ENCODE results near the gene SEMA7A.

Gene SEMA7A

GRCh38 chr15:74365598-74366445, 67.9 kb downstream of the SEMA7A start:
- TF ChIP-seq GATA3 (IDR thresholded peaks at IDR 0.05; ENCODE audit: low read depth, low read length) (no peak), GATA2 (IDR thresholded peaks at IDR 0.05; ENCODE audit: low read depth, low read length) (no peak)

GRCh38 chr15:74364936-74365597, 68.7 kb downstream of the SEMA7A start:
- TF ChIP-seq GATA2 (IDR thresholded peaks at IDR 0.05; ENCODE audit: low read depth, low read length), result no peak
- no peak for TF ChIP-seq GATA3 (IDR thresholded peaks at IDR 0.05; ENCODE audit: low read depth, low read length)

GRCh38 chr15:74362482-74362881, 71.3 kb downstream of the SEMA7A start:
- TF ChIP-seq GATA3 (IDR thresholded peaks at IDR 0.05; ENCODE audit: low read depth, low read length) (no peak), GATA2 (IDR thresholded peaks at IDR 0.05; ENCODE audit: low read depth, low read length) (no peak)
